HCT116 (cell line): ENCODE measurements around the gene AATF. TPM values are rescaled to one million over a fixed set of nuclear protein-coding genes. Genes with fewer than 3 reads are reported as not detected.

Experiments used
- ATAC-seq: fragments of 200-7000 bp; cut with Tn5 transposase; 2 replicates; pipeline ENCODE4 v1.9.1; 2020; ENCODE audit warnings: mild to moderate bottlenecking, moderate library complexity
- BruUV-seq: library from RNA; stranded (reverse); fragments of 400-500 nt; replicated peaks from 2 replicates; lab custom pipeline; 2021; lab: Mats Ljungman, UMichigan
- CTCF ChIA-PET: fragments of 300-600 bp; sonication (Branson Sonifier 250); formaldehyde crosslinking; loops from one replicate; lab custom pipeline; 2021; ENCODE audit warnings: antibody characterized with exemption; lab: Charles Lee
- POLR2A ChIA-PET: fragments of 300-600, 350-600 bp; sonication (Branson Sonifier 250); formaldehyde crosslinking; loops from one replicate; lab custom pipeline; 2021; ENCODE audit warnings: antibody characterized with exemption; lab: Charles Lee
- RAD21 ChIA-PET, 2 experiments: fragments of 300-600 bp; sonication (Branson Sonifier 250); formaldehyde crosslinking; loops; one replicate each; lab custom pipeline; 2023; ENCODE audit warnings: low total read pairs in 2 of 2; ENCODE audit not compliant: uncharacterized antibody in 2 of 2, unreplicated experiment in 2 of 2, low non-redundant PET in 1 of 2; lab: Charles Lee
- DNase-seq: peaks from one replicate; pipeline ENCODE4 v3.0.0-alpha.2; 2010; ENCODE audit warnings: low read depth, low spot score
- H2AFZ ChIP-seq: fragments of 200-600 bp; shearing (Covaris generic), sonication (generic); 2 replicates; pipeline ENCODE4 v1.6.1; 2017; ENCODE audit warnings: low read depth, mixed run types, mixed read lengths, antibody characterized with exemption, low read length; ENCODE audit not compliant: poor library complexity, severe bottlenecking
- H3K27ac ChIP-seq: 2 replicates; pipeline ENCODE4 v1.5.1; 2012; ENCODE audit warnings: low read depth, low read length
- H3K27me3 ChIP-seq: fragments of 200-600 bp; sonication (generic); 2 replicates; pipeline ENCODE4 v1.6.1; 2016; ENCODE audit warnings: mixed run types, low read length, mixed read lengths; ENCODE audit not compliant: insufficient read depth
- H3K36me3 ChIP-seq, 2 experiments: fragments of 200-500 bp in 1 of 2; fragments of 200-600 bp in 1 of 2; sonication (Bioruptor generic) in 1 of 2; sonication (generic) in 1 of 2; 2 replicates each; pipeline versions ENCODE4 v1.5.1 to v1.6.1; 2014 to 2016; ENCODE audit warnings: low read length in 2 of 2, inconsistent platforms in 1 of 2, mixed read lengths in 1 of 2, mixed run types in 1 of 2; ENCODE audit not compliant: insufficient read depth in 2 of 2, control insufficient read depth in 1 of 2
- H3K4me1 ChIP-seq, 2 experiments: fragments of 200-600 bp in 1 of 2; sonication (generic) in 1 of 2; 2 replicates each; pipeline versions ENCODE4 v1.5.1 to v1.6.1; 2012 to 2017; ENCODE audit warnings: low read length in 2 of 2, inconsistent platforms in 1 of 2, mild to moderate bottlenecking in 1 of 2, mixed read lengths in 1 of 2, mixed run types in 1 of 2, moderate library complexity in 1 of 2; ENCODE audit not compliant: insufficient read depth in 2 of 2, control insufficient read depth in 1 of 2
- H3K4me2 ChIP-seq: fragments of 200-600 bp; sonication (generic); 2 replicates; pipeline ENCODE4 v1.6.1; 2017; ENCODE audit warnings: mixed run types, low read length, mixed read lengths
- H3K4me3 ChIP-seq, 2 experiments: fragments of 200-600 bp in 1 of 2; sonication (generic) in 1 of 2; replicated peaks in 1 of 2; 2 replicates each; pipeline ENCODE4 v1.5.1; 2011 to 2016; ENCODE audit warnings: low read length in 2 of 2, control low read depth in 1 of 2, low read depth in 1 of 2, mild to moderate bottlenecking in 1 of 2, mixed read lengths in 1 of 2, mixed run types in 1 of 2
- H3K79me2 ChIP-seq: fragments of 200-600 bp; sonication (generic); 2 replicates; pipeline ENCODE4 v1.6.1; 2017; ENCODE audit warnings: mild to moderate bottlenecking, mixed run types, low read length, moderate library complexity, mixed read lengths; ENCODE audit not compliant: insufficient read depth
- H3K9ac ChIP-seq: fragments of 200-600 bp; sonication (generic); 2 replicates; pipeline ENCODE4 v1.6.1; 2016; ENCODE audit warnings: low read length, mixed read lengths
- H3K9me2 ChIP-seq: fragments of 200-600 bp; sonication (generic), shearing (Covaris generic); 2 replicates; pipeline ENCODE4 v1.6.1; 2017; ENCODE audit warnings: mixed run types, mild to moderate bottlenecking, moderate library complexity; ENCODE audit not compliant: insufficient read depth
- H3K9me3 ChIP-seq, 2 experiments: fragments of 200-500 bp in 1 of 2; fragments of 200-600 bp in 1 of 2; sonication (Bioruptor generic) in 1 of 2; sonication (generic) in 1 of 2; 2 replicates each; pipeline ENCODE4 v1.6.1; 2014 to 2017; ENCODE audit warnings: low read length in 2 of 2, mixed read lengths in 2 of 2, inconsistent platforms in 1 of 2, low read depth in 1 of 2, mild to moderate bottlenecking in 1 of 2, mixed run types in 1 of 2, moderate library complexity in 1 of 2; ENCODE audit not compliant: control insufficient read depth in 1 of 2, insufficient read depth in 1 of 2
- H4K20me1 ChIP-seq: fragments of 200-600 bp; sonication (generic), shearing (Covaris generic); 2 replicates; pipeline ENCODE4 v1.6.1; 2017; ENCODE audit warnings: mixed run types, mild to moderate bottlenecking, moderate library complexity; ENCODE audit not compliant: insufficient read depth
- CEBPB ChIP-seq: IDR thresholded peaks from 2 replicates; pipeline ENCODE4 v1.6.1; 2012; ENCODE audit warnings: low read depth
- ELF1 ChIP-seq: IDR thresholded peaks from 2 replicates; pipeline ENCODE4 v1.6.1; 2012; ENCODE audit warnings: low read depth, borderline replicate concordance
- EZH2 ChIP-seq: fragments of 200-600 bp; sonication (generic); IDR thresholded peaks from 2 replicates; pipeline ENCODE4 v1.6.1; 2017; ENCODE audit warnings: antibody characterized with exemption, mixed run types
- FOSL1 ChIP-seq: IDR thresholded peaks from 2 replicates; pipeline ENCODE4 v1.6.1; 2012; ENCODE audit warnings: low read depth
- JUND ChIP-seq: IDR thresholded peaks from 2 replicates; pipeline ENCODE4 v1.6.1; 2012
- MAX ChIP-seq: IDR thresholded peaks from 2 replicates; pipeline ENCODE4 v1.6.1; 2012
- POLR2AphosphoS5 ChIP-seq: IDR thresholded peaks from 2 replicates; pipeline ENCODE4 v1.6.1; 2011; ENCODE audit warnings: mild to moderate bottlenecking, low read depth, low read length, moderate library complexity
- RAD21 ChIP-seq: IDR thresholded peaks from 2 replicates; pipeline ENCODE4 v1.6.1; 2012; ENCODE audit warnings: low read depth, mild to moderate bottlenecking
- REST ChIP-seq: IDR thresholded peaks from 2 replicates; pipeline ENCODE4 v1.6.1; 2012; ENCODE audit warnings: low read depth
- SIN3A ChIP-seq: IDR thresholded peaks from 2 replicates; pipeline ENCODE4 v1.6.1; 2012; ENCODE audit warnings: low read depth
- YY1 ChIP-seq: IDR thresholded peaks from 2 replicates; pipeline ENCODE4 v1.6.1; 2011; ENCODE audit warnings: low read length, low read depth, moderate library complexity, mild to moderate bottlenecking; ENCODE audit not compliant: insufficient replicate concordance; ENCODE audit errors: extremely low read depth
- ZFX ChIP-seq: fragments of 450-650 bp; IDR thresholded peaks from 2 replicates; pipeline ENCODE4 v1.6.1; 2017
- ZNF274 ChIP-seq: fragments of 200-500 bp; sonication (Bioruptor generic); IDR thresholded peaks from 2 replicates; pipeline ENCODE4 v1.6.1; 2014; ENCODE audit warnings: mild to moderate bottlenecking, low read depth, low read length, inconsistent platforms
- intact Hi-C: fragments of 100-400 bp; cut with micrococcal nuclease; formaldehyde crosslinking; loops from 2 replicates; pipeline ENCODE4 v1.10.0; 2022
- total RNA-seq: library from RNA; stranded (reverse); gene quantifications from one replicate; pipeline ENCODE4 v1.2.1, GENCODE V29; 2021; ENCODE audit not compliant: unreplicated experiment
- TF ChIP-seq, protein P1 (sequence below): IDR thresholded peaks from 2 replicates; pipeline ENCODE4 v1.6.1; 2011; ENCODE audit warnings: mild to moderate bottlenecking, low read length, moderate library complexity; ENCODE audit not compliant: insufficient replicate concordance; ENCODE audit errors: extremely low read depth
- TF ChIP-seq, protein P2 (sequence below), 3 experiments: fragments of 200-600 bp in 1 of 3; sonication (generic) in 1 of 3; IDR thresholded peaks in 2 of 3; conservative IDR thresholded peaks in 1 of 3; 2 replicates each; pipeline ENCODE4 v1.5.1; 2012 to 2017; ENCODE audit warnings: low read depth in 2 of 3, low read length in 2 of 3, antibody characterized with exemption in 1 of 3, borderline replicate concordance in 1 of 3, control low read depth in 1 of 3, mild to moderate bottlenecking in 1 of 3, mixed read lengths in 1 of 3, mixed run types in 1 of 3, moderate library complexity in 1 of 3; ENCODE audit not compliant: insufficient read depth in 1 of 3

Gene AATF
- total RNA-seq, 1 experiment from 2014 or later = 105 TPM

GRCh38 chr17:37082311-37082860, 133.6 kb downstream of the AATF start:
- no peak overlapping the region for H2AFZ ChIP-seq
- CTCF ChIA-PET = interaction anchor here (0.5 kb wide), 1 partner anchor 456 kb away, joined by 3 read pairs; no protein-coding TSS in a partner anchor
- TF ChIP-seq ELF1 = no peak
- no peak for TF ChIP-seq MAX
- TF ChIP-seq CEBPB = no peak
- no peak for TF ChIP-seq RAD21
- no peak for TF ChIP-seq ZNF274
- no peak for TF ChIP-seq JUND
- TF ChIP-seq ZFX = no peak
- TF ChIP-seq, protein P1, sequence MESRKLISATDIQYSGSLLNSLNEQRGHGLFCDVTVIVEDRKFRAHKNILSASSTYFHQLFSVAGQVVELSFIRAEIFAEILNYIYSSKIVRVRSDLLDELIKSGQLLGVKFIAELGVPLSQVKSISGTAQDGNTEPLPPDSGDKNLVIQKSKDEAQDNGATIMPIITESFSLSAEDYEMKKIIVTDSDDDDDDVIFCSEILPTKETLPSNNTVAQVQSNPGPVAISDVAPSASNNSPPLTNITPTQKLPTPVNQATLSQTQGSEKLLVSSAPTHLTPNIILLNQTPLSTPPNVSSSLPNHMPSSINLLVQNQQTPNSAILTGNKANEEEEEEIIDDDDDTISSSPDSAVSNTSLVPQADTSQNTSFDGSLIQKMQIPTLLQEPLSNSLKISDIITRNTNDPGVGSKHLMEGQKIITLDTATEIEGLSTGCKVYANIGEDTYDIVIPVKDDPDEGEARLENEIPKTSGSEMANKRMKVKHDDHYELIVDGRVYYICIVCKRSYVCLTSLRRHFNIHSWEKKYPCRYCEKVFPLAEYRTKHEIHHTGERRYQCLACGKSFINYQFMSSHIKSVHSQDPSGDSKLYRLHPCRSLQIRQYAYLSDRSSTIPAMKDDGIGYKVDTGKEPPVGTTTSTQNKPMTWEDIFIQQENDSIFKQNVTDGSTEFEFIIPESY = no peak
- TF ChIP-seq YY1 = no peak
- no peak for TF ChIP-seq POLR2AphosphoS5
- no peak for TF ChIP-seq EZH2
- TF ChIP-seq FOSL1 = no peak
- no peak for TF ChIP-seq REST
- TF ChIP-seq, protein P2, sequence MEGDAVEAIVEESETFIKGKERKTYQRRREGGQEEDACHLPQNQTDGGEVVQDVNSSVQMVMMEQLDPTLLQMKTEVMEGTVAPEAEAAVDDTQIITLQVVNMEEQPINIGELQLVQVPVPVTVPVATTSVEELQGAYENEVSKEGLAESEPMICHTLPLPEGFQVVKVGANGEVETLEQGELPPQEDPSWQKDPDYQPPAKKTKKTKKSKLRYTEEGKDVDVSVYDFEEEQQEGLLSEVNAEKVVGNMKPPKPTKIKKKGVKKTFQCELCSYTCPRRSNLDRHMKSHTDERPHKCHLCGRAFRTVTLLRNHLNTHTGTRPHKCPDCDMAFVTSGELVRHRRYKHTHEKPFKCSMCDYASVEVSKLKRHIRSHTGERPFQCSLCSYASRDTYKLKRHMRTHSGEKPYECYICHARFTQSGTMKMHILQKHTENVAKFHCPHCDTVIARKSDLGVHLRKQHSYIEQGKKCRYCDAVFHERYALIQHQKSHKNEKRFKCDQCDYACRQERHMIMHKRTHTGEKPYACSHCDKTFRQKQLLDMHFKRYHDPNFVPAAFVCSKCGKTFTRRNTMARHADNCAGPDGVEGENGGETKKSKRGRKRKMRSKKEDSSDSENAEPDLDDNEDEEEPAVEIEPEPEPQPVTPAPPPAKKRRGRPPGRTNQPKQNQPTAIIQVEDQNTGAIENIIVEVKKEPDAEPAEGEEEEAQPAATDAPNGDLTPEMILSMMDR (IDR thresholded peaks at IDR 0.05 in 2 of 3, conservative IDR thresholded peaks at IDR 0.05 in 1 of 3; ENCODE audit: borderline replicate concordance in 1 of 3, insufficient read depth in 1 of 3, low read depth in 2 of 3, low read length in 2 of 3) = no peak
- no peak for TF ChIP-seq SIN3A
- H3K27me3 ChIP-seq = no peaks in the 10 kb centered on the region
- ATAC-seq (peak; percentile 34; the same call in 1 of the 2 replicates), DNase-seq (no peak)
- no peaks in the 10 kb centered on the region for H3K79me2 ChIP-seq
- H4K20me1 ChIP-seq = no peaks in the 10 kb centered on the region
- RAD21 ChIA-PET = no interaction called here
- peaks cover 9 to 19% of the 10 kb centered on the region in 2 experiments; a peak in 3 of 4 replicates for H3K36me3 ChIP-seq
- intact Hi-C loops = no loop called here
- H3K27ac ChIP-seq = no peak overlapping the region
- no peak overlapping the region for H3K9ac ChIP-seq
- H3K4me1 ChIP-seq = no peaks in the 10 kb centered on the region
- H3K4me3 ChIP-seq = no peak overlapping the region
- no TSS peak for BruUV-seq
- H3K9me2 ChIP-seq = no peaks in the 10 kb centered on the region
- no peaks in the 10 kb centered on the region; a peak in 1 of 4 replicates for H3K9me3 ChIP-seq
- H3K4me2 ChIP-seq = no peak overlapping the region
- POLR2A ChIA-PET = no interaction called here
